HG03521 (cell line): ENCODE data around the gene CHPF2.

Source experiments
- ATAC-seq: cut with Tn5 transposase; IDR thresholded peaks from one replicate; pipeline ENCODE4 v1.9.1; 2021; ENCODE audit warnings: mild to moderate bottlenecking, moderate library complexity; ENCODE audit not compliant: unreplicated experiment

The CHPF2 gene

DNA sequence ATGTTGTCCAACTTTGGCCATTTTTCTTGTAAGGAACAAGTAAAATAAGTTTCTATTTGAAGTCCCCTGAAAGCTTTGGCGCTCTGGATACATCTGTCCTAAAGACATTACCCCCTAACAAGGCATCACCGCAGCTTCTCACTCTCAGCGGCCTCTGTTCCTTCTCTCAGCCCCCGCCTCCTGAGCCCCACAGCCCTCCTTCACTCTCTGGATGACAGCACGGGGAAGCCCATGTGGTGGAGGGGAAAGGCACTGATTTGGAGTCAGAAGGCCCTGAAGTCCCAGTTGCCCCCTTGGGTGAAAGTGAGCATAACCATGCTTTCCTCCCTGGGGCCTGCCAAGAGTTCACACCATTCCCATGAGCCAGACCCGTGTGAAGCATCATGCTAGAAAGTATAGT lies 26.6 kb upstream of the CHPF2 start:
- ATAC-seq, result no peak

DNA sequence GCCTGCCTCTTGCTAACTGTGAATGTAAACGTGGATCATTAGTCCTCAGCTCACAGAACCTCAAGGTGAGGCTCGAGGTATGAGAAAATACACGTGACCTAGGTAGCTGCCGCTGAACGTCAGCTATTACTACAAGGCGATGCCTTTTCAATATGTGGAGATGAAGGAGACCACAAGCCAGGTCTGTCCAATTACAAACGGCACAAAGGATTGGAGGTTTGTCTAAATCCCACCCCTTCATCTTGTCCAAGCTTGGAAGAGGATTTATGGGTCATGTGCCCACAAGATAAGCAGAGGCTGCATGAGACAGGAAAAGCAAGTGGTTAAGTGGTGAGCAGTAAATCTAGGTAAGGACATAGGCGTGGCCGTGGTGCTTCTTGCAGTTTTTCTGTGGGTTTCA lies 25.4 kb upstream of the CHPF2 start:
- ATAC-seq, result no peak

DNA sequence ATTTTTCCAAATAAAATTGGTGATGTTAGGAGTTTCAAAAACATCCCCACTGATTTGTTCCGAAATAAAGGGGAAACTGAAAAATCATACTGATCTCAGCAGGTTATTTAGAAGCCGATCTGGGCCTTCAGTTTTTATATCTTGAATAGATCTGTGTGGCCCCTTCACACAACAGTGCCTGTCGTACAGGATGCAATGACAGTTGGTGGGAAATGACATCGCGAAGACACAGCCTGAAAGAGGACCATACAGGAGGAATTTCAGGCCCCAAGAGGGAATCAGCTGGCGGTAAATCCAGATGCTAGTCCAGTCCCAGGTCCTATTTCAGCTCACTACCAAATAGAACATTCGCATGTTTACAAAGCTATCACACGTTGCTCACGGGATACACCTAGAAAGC lies 25.0 kb upstream of the CHPF2 start:
- no peak for ATAC-seq

DNA sequence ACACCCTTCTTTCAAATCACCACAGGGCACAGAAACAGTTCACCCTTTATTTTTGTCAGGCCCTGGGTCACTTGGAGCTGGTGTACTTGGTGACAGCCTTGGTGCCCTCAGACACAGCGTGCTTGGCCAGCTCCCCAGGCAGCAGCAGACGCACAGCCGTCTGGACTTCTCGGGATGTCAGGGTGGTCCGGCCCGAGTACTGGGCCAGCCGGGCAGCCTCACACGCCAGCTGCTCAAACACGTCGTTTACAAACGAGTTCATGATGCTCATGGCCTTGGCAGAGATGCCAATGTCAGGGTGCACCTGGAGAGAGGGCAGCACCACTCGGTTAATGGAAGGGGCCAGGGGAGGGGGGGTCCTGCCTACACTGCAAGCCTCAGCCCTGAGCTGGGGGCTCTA lies 24.5 kb upstream of the CHPF2 start:
- no peak for ATAC-seq

DNA sequence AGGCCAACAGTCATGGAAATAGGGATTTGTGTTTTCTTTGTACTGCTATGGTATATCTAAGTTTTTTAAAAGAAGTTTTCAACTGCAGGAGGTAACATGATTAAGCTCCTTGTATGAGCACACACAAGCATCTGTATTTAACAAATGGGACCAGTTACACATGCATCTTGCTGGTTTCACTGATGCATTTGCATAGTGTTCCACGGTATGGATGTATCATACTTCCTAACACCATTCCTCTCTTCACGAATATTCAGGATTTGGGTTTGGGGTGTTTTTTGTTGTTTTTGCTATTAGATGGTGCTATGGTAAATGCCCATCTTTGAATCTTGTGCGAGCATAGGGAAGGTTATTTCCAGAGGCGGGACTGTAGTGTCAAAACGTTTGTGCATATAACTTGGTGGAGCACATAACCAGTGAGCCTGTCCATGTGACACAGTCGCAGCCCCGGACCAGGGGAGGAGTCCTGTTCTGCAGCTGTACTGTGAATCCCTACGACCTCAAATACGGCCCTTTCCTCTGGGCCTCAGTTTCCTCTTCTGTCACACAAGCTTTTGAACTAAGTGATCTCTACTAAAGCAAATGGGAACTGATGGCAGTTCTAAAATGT lies 23.9 kb upstream of the CHPF2 start:
- ATAC-seq, result no peak

DNA sequence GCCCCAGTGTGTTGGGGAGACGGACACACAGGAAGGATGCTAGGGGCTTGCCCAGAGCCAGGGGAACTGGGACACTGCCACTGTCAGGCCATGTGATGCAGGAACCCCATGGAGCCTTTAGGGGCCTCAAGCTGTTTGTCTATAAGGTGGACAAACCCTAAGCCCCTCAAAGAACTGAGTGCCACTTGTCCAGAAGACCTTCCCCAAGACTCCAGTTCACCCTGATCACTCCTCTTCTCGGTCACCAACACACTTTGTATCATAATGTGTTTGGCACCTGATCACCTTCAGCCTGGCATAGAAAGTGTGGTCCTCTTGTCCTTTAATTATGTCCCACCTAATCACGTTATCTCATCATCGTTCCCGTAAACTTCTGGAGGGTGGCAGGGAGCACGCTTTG lies 22.7 kb upstream of the CHPF2 start:
- ATAC-seq, result no peak

DNA sequence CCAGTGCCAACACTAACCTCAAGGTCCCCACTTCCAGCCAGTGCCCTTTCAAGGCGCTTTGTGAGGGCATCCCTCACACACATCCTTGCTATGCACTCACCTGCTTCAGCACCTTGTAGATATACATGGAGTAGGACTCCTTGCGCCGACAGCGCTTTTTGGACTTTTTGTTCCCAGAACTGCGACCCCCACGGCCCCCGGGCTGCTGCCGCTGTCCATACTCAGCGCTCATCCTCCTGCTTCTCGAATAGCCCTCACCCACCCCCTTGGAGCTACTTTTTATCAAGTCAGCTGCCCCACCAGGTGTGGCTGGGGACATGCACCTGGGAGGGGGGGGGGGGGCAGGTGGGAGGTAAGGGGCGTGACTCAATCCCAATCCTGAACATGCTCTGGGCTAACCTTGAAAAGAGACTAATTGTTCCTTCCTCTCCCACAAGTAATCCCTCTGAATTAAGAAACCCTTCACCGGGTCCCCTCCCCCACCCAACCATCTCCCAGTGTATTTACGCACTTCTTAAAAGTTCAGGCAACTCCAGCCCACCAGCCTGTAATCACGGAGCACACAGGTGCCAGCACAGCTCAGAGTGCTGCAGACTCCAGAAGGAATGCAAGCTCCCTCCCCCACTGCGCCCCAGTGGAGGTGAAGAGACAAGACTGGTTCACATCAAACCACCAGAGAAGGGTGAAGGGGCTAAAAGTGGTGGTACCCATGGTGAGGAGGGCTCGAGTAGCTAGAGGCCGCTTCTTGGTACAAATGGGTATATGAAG lies 22.0 kb upstream of the CHPF2 start, which contains the start of gene H2BK1:
Gene H2BK1 (minus strand): TSS at position 402 of the 768 bp plus-strand sequence. CDS start 170 bp downstream, at position 232.
- no peak for ATAC-seq

DNA sequence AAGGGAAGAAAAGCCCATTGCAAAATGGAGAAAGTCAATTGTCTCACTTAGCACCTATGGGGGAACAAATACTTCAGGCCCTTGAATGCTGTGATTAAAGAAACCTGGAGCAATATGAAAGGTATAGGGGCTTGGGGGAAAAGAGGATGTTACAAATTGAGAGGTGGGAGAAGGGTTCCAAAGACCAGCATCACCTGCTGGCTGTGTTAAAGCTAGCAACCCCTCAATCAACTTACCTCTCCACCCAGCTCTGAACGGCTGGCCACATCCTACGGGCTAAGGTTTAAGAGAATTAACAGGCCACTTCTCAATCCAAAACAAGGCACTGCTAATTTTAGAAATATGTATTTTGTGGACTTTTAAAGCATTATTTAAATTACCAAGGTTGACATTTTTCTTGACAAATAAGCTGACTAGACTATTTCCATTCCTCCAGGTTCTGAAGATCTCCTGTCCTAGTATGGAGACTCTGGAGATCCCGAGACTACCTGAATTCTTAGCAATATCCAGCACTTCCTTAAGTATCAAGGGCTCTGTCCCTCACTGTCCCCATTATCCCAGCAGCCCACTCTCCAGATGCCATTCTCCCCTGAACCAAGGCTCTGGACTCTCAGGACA lies 21.0 kb upstream of the CHPF2 start:
- ATAC-seq, result no peak

DNA sequence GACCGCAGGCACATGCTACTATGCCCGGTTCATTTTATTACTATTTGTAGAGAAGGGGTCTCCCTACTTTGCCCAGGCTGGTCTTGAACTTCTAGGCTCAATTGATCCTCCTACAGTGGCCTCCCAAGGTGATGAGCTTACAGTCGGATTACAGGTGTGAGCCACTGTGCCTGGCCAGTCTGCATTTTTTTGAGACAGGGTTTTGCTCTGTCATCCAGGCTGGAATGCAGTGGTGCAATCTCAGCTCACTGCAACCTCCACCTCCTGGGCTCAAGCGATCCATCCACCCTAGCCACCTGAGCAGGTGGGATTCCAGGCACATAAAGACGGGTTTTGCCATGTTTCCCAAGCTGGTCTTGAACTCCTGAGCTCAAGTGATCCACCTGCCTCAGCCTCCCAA lies 19.7 kb upstream of the CHPF2 start:
- no peak for ATAC-seq

DNA sequence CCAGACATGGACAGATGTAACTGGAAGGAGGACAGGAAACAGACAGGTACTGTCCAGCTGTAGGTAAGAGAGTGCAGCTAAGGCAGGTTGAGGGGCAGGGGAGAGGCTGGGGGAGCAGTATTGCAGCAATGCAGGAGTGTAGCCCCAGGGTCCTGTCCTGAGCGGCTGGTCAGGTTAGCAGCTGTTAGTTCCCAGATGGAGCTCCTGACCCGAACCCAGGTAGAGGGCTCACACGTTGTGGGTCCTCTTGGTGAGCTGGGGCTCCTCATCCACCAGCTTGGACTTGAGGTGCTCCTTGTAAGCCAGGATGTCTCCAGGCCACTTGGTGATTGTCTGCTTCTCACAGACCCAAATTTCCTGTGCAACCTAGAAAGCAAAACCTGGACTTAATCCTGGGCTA lies 18.5 kb upstream of the CHPF2 start:
- ATAC-seq, result no peak

DNA sequence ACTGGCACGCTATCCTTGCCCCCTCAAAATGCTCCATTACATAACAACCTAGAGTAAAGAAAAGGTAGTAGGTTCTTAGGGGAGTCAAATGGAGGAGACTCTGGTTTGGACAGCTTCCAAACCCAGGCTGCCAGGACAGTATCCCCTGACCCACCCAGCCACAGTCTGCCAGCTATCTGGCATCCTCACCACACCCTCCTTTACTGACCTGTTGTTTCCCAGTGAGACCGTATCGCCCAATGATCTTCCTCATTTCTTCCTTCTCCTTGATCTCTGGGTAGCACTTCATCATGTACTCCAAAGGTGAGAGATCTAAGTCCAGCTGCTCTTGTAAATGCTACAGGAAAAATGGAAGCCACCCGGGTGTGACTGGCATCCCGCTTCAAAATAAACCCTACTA lies 16.9 kb upstream of the CHPF2 start:
- no peak for ATAC-seq

DNA sequence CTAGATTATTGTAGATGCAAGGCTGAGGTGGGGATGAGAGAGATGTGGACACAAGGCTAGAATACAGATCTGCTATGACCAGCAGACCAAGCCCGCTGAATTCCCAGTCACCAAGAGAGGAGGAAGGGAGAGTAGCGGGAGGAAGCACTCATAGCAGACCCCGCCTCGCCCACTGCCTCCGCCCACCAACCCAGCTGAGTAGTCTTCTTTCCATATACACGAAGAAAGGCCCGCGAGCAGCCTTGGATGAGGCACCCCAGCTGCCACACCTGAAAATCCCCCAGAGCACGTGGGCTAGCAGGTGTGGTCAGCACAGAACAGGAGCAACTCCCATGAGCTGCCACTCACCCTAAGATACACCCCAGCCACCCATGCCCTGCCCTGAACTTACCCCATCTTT lies 14.1 kb upstream of the CHPF2 start:
- ATAC-seq, result no peak

DNA sequence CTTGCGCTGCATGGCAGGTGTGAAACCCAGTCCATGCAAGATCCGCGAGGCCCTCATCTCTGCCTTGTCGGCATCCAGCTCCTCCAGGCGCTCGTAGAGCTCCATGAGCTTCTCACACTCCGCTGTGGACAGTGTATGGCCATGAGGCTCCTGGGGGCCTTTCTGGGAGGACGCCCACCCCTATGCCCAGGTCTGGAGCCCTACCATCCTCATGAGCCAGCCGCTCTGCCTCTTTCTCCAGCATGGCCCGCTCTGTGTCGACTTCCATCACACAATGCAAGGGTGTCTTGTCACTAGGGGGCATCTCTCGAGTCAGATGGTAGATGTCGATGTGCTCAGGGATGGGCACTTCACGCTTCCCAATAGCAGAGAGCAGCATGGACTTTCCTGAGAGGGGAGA lies 8.6 kb upstream of the CHPF2 start:
- ATAC-seq, result no peak

DNA sequence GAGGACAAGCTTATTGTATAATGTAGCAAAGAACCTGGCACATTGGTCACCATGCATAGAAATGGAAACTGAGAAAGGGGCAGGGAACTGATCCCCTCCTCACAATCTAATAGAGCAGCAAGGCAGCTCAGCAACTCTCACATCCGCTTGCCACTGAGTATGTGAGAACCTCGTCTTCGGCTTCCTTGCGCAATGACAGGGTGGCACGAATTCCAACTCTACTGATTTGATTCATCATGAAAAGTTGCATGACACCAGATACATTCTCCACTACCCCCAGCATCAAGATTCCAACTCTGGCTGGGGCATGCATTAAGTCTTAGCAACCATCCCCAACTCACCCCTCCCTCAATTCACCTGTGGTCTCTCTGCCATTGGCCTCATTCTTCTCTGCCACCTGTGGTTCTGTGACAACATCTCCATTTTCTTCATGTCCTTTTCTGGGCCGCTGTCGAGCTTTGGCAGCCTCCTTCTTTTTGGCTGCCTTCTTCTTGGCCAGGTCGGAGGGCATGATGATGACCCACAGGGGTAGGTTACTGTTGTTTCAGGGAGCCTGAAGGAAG lies 6.3 kb upstream of the CHPF2 start:
- no peak for ATAC-seq

DNA sequence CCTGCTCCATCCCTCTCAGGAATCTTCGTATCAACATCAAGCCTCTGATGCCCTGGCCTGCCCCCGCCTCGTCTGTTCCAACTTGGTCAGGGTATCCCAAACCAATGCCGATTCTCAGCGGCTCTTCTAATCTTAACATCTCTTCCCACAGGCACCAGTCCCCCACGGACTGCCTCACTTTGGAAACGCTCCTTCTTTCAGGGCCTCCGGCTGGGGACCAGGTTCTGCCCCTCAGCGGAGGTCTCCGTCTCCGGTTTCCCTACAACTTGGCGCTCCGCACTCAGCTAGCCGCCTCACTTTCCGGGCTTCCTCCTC lies 5.8 kb upstream of the CHPF2 start:
- ATAC-seq, result no peak

DNA sequence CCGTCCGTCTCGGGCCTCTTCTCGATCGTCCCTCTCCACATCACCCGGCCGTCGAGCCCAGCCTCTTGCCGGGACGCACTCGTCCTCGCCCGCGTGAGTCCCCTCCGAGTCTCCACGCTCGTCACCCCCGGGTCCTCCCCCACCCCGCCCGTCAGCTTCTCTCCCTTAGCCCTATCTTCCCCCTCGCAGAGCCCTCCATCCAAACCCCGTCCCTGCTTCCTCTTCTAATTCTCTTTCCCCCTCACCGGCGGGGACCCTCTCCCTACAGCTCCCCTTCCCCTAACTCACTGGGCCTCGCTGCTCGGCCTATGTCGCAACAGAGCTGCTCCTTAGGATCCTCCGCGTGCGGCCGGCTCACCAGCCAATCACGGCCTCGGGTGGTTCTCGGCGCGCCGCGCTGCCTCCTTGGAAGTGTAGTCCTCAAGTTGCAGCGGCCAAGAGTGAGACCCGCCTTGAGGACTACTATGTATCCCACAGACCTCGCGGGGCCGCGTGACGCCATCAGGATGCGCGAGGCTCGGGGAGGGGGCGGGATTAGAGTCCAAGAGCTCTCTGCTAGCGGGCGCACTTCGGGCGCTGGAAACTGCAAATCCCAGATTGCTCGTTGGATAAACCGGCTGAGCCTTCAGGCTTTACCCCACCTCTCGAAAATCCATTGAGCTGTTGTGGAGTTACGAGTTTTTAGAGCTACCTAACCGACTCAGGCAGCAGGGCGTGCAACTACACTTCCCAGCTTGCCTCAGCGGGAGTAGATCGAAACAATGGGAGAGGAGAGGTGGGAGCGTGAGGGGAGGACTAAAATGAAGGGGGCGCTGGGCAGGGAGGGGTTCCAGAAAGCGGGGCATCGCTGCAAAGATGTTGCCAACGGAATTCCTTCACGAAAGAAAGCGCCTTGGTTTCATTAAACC lies 5.2 kb upstream of the CHPF2 start, which contains the start of gene ABCF2:
Gene ABCF2 (minus strand): TSS at position 331 of the 908 bp plus-strand sequence. CDS start 747 bp downstream, outside the sequence.
- ATAC-seq, result peak; percentile 99

DNA sequence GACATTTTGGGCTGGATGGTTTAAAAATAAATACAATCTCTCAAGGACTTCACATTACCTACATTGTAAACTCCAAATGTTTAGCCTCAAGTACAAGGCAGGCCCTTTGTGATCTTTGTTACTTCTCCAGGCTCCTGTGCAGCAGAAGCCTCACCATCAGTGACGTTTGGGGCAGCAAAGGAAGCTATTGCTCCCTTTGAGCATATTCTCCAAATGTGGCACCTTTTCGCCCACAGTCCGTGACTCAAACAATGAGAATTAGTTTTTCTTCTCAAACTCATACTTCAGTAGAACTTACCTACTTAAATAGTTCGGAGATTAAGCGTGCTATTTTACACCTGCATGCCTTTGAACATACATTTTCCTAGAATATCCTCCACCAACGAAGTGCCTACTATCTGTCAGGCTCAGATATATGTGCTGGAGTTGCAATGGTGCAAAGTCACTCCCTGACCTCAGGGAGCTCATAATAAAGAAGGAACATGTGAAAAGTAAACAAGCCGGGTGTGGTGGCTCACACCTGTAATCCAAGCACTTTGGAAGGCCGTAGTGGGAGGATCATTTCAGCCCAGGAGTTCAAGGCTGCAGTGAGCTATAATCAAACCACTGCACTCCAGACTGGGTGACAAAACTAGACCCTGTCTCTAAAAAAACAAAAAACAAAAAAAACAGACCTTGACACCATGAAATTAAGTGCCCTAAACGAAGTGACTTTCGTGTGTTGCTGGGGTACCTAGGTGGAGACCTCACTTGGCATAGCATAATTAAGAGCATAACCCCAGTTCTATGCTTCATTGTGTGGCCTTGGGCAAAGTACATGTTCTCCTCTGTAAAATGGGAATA lies 4.0 kb upstream of the CHPF2 start:
- no peak for ATAC-seq

DNA sequence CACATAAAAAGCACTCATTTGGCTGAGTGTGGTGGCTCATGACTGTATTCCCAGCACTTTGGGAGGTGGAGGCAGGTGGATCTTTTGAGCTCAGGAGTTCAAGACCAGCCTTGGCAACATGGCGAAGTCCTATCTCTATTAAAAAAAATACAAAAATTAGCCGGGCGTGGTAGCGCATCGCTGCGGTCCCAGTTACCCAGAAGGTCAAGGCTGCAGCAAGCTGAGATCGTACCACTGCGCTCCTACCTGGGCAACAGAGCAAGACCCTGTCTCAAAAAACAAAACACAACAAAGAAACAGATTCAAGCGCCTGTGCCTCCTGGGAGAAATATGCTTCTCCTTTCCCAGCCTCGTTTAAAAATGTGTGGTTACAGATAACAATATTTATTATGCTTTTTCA lies 3.0 kb upstream of the CHPF2 start:
- ATAC-seq, result no peak

DNA sequence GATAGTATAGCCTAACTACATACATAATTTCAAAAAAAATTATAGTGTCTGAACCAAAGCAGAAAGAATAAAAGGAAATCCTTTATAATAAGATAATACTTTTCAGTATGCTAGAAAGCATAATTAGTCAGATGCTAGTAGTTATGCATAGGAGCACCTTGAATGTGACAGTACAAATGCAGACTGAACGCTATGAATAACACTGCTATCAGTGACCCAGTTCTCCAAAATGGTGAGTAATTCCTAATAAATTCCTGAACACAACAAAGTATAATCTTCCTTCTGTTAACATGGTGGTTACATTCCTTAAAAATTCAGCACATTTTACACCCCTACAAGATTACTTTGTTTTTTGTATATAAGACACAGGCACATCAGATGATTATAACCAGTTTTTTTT lies 1.2 kb upstream of the CHPF2 start:
- no peak for ATAC-seq
